Right lobe of liver (tissue), 4 donors: ENCODE measurements around the gene WDR45B.

ENCODE experiments used
- POLR2A ChIP-seq: fragments of 450-650 bp; IDR thresholded peaks from one replicate; pipeline ENCODE4 v1.6.1; 2017; ENCODE audit warnings: antibody characterized with exemption, mild to moderate bottlenecking
- TF ChIP-seq, protein P1 (sequence below), 4 donors: fragments of 200-600 bp in 3 of 4; fragments of 450-650 bp in 1 of 4; IDR thresholded peaks; one replicate each; pipeline versions ENCODE4 v1.5.1 to v1.8.0; 2016 to 2022; ENCODE audit warnings: antibody characterized with exemption in 4 of 4, mild to moderate bottlenecking in 2 of 4
- donor health status: DM: no; HTN: no; CAD: no.
- donor health status: DM: no; HTN: no; CAD: no.
- donor health status: DM: no; HTN: yes; CAD: no.

DNA sequence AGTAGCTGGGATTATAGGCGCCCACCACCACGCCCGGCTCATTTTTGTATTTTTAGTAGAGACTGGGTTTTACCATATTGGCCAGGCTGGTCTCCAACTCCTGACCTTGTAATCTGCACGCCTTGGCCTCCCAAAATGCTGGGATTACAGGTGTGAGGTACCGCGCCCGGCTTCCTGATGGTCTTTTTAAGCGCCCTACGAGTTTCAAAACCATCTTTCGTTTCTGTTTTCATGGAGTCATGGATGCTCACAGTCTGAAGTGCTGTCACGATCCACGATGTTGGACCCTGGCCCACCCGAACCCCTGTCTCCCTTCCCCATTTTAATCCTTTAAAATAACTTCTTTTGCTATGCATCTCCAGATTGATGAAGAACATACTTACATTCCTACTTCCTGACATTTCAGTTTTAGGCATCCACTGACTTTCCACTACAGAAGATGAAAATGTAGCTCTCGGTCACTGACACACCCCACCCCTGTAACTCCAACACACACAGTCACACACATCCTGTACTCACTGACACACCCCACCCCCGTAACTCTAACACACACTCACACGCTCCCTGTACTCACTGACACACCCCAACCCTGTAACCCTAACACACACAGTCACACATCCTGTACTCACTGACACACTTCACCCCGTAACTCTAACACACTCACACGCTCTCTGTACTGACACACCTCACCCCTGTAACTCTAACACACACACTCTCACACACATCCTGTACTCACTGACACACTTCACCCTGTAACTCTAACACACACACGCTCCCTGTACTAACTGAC is 22.6 kb upstream of the WDR45B start:
- TF ChIP-seq, protein P1, sequence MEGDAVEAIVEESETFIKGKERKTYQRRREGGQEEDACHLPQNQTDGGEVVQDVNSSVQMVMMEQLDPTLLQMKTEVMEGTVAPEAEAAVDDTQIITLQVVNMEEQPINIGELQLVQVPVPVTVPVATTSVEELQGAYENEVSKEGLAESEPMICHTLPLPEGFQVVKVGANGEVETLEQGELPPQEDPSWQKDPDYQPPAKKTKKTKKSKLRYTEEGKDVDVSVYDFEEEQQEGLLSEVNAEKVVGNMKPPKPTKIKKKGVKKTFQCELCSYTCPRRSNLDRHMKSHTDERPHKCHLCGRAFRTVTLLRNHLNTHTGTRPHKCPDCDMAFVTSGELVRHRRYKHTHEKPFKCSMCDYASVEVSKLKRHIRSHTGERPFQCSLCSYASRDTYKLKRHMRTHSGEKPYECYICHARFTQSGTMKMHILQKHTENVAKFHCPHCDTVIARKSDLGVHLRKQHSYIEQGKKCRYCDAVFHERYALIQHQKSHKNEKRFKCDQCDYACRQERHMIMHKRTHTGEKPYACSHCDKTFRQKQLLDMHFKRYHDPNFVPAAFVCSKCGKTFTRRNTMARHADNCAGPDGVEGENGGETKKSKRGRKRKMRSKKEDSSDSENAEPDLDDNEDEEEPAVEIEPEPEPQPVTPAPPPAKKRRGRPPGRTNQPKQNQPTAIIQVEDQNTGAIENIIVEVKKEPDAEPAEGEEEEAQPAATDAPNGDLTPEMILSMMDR (IDR thresholded peaks at IDR 0.05), result no peak
- TF ChIP-seq POLR2A, result no peak
